ENCODE results near the gene TGFB1I1. TPM values are rescaled to one million over a fixed set of nuclear protein-coding genes. Genes with fewer than 3 reads are reported as not detected.
A peak's percentile ranks its signal among the peaks of the same experiment; 100 is the strongest.
"Not testable (repeated sequence)": the region's sequence is repeated elsewhere in the genome, so short reads cannot be mapped to it uniquely, and the experiment has no call there.

TGFB1I1 gene
- total RNA-seq, 1 donor from 2014 or later: 8.8 TPM

GRCh38 chr16:31436221-31437045, 35.5 kb upstream of the TGFB1I1 start:
- no peak overlapping the region for H3K4me3 Mint-ChIP-seq
- H3K27ac Mint-ChIP-seq (ENCODE audit: unreplicated experiment): peak overlapping the region; percentile 52
- no peaks in the 10 kb centered on the region for H3K36me3 Mint-ChIP-seq (ENCODE audit: low read depth)
- peaks cover 10% of the 10 kb centered on the region for H3K4me1 Mint-ChIP-seq
- TF ChIP-seq CTCF (conservative IDR thresholded peaks at IDR 0.05): no peak
- H3K27me3 Mint-ChIP-seq (ENCODE audit: low read depth): peaks cover 2% of the 10 kb centered on the region
- DNase-seq (ENCODE audit: low read depth, low spot score): no peak
- H3K9me3 Mint-ChIP-seq: no peaks in the 10 kb centered on the region

- no peak overlapping the region for H3K4me3 Mint-ChIP-seq
- no peak for DNase-seq (ENCODE audit: low read depth, low spot score)
- peaks cover 6% of the 10 kb centered on the region for H3K27me3 Mint-ChIP-seq (ENCODE audit: low read depth)
- peaks cover 13% of the 10 kb centered on the region for H3K4me1 Mint-ChIP-seq
- H3K27ac Mint-ChIP-seq (ENCODE audit: unreplicated experiment): peak overlapping the region; percentile 14
- H3K9me3 Mint-ChIP-seq: no peaks in the 10 kb centered on the region
- TF ChIP-seq CTCF (conservative IDR thresholded peaks at IDR 0.05): no peak
- no peaks in the 10 kb centered on the region for H3K36me3 Mint-ChIP-seq (ENCODE audit: low read depth)
Observed at GRCh38 chr16:31438414-31438813, 33.5 kb upstream of the TGFB1I1 start.

GRCh38 chr16:31439023-31439422, 32.9 kb upstream of the TGFB1I1 start:
- H3K9me3 Mint-ChIP-seq; H3K27me3 Mint-ChIP-seq (ENCODE audit: low read depth); H3K4me3 Mint-ChIP-seq; H3K4me1 Mint-ChIP-seq; H3K27ac Mint-ChIP-seq (ENCODE audit: unreplicated experiment); H3K36me3 Mint-ChIP-seq (ENCODE audit: low read depth); DNase-seq (ENCODE audit: low read depth, low spot score): not testable (repeated sequence)

GRCh38 chr16:31439519-31439918, 32.4 kb upstream of the TGFB1I1 start:
- TF ChIP-seq CTCF (conservative IDR thresholded peaks at IDR 0.05): no peak
- H3K27me3 Mint-ChIP-seq (ENCODE audit: low read depth): peaks cover 6% of the 10 kb centered on the region
- H3K36me3 Mint-ChIP-seq (ENCODE audit: low read depth): no peaks in the 10 kb centered on the region
- H3K9me3 Mint-ChIP-seq: no peaks in the 10 kb centered on the region
- H3K27ac Mint-ChIP-seq (ENCODE audit: unreplicated experiment): no peak overlapping the region
- no peak for DNase-seq (ENCODE audit: low read depth, low spot score)
- H3K4me1 Mint-ChIP-seq: peaks cover 6% of the 10 kb centered on the region
- no peak overlapping the region for H3K4me3 Mint-ChIP-seq

GRCh38 chr16:31440516-31441184, 31.3 kb upstream of the TGFB1I1 start:
- no peaks in the 10 kb centered on the region for H3K36me3 Mint-ChIP-seq (ENCODE audit: low read depth)
- TF ChIP-seq CTCF (conservative IDR thresholded peaks at IDR 0.05): no peak

GRCh38 chr16:31441956-31442355, 30.0 kb upstream of the TGFB1I1 start:
- Mint-ChIP-seq H3K27ac (ENCODE audit: unreplicated experiment) (no peak overlapping the region), H3K27me3 (ENCODE audit: low read depth) (peaks cover 6% of the 10 kb centered on the region)

More at GRCh38 chr16:31440516-31441184, 31.3 kb upstream of the TGFB1I1 start:
- H3K9me3 Mint-ChIP-seq: no peaks in the 10 kb centered on the region
- peaks cover 6% of the 10 kb centered on the region for H3K27me3 Mint-ChIP-seq (ENCODE audit: low read depth)
- H3K27ac Mint-ChIP-seq (ENCODE audit: unreplicated experiment): no peak overlapping the region
- H3K4me3 Mint-ChIP-seq: peak overlapping the region; percentile 24
- no peak for DNase-seq (ENCODE audit: low read depth, low spot score)
- H3K4me1 Mint-ChIP-seq: peaks cover 6% of the 10 kb centered on the region

GRCh38 chr16:31445931-31446330, 26.0 kb upstream of the TGFB1I1 start:
- not testable (repeated sequence) for H3K4me3 Mint-ChIP-seq; H3K27me3 Mint-ChIP-seq (ENCODE audit: low read depth); H3K27ac Mint-ChIP-seq (ENCODE audit: unreplicated experiment); DNase-seq (ENCODE audit: low read depth, low spot score); H3K36me3 Mint-ChIP-seq (ENCODE audit: low read depth); H3K9me3 Mint-ChIP-seq; H3K4me1 Mint-ChIP-seq

More at GRCh38 chr16:31441956-31442355, 30.0 kb upstream of the TGFB1I1 start:
- peak overlapping the region; percentile 82 for H3K4me3 Mint-ChIP-seq
- H3K9me3 Mint-ChIP-seq: no peaks in the 10 kb centered on the region
- peaks cover 6% of the 10 kb centered on the region for H3K4me1 Mint-ChIP-seq
- H3K36me3 Mint-ChIP-seq (ENCODE audit: low read depth): no peaks in the 10 kb centered on the region
- no peak for TF ChIP-seq CTCF (conservative IDR thresholded peaks at IDR 0.05)
- no peak for DNase-seq (ENCODE audit: low read depth, low spot score)
